NCI-H187 (cell line): ENCODE measurements around the gene NUP107.

ENCODE experiments used
- DNase-seq, 2 experiments: peaks; one replicate each; lab custom pipeline; 2025; lab: John Stamatoyannopoulos, UW

NUP107 gene

GRCh38 chr12:68743356-68743755 is 56.6 kb downstream of the NUP107 start:
- DNase-seq = no peak

- DNase-seq = no peak
Measured at GRCh38 chr12:68745376-68745903, 58.7 kb downstream of the NUP107 start.

GRCh38 chr12:68745904-68746571 is 59.3 kb downstream of the NUP107 start, which contains the start of gene SLC35E3:
Gene SLC35E3 (plus strand): TSS chr12:68746176. CDS start chr12:68746378, 202 bp downstream.
- peak; percentile 96 for DNase-seq

GRCh38 chr12:68746572-68747180 is 59.9 kb downstream of the NUP107 start:
- DNase-seq = no peak

- no peak for DNase-seq
Measured at GRCh38 chr12:68749443-68749842, 62.7 kb downstream of the NUP107 start.

- no peak for DNase-seq
Measured at GRCh38 chr12:68749861-68750260, 63.1 kb downstream of the NUP107 start.

GRCh38 chr12:68750506-68750905 is 63.7 kb downstream of the NUP107 start:
- peak in 1 of 2 experiments; percentile 16 for DNase-seq

- no peak for DNase-seq
Measured at GRCh38 chr12:68755536-68756243, 68.9 kb downstream of the NUP107 start.

GRCh38 chr12:68759852-68760251 is 73.1 kb downstream of the NUP107 start:
- no peak for DNase-seq

GRCh38 chr12:68760806-68761441 is 74.1 kb downstream of the NUP107 start:
- DNase-seq = no peak

- DNase-seq = no peak
Measured at GRCh38 chr12:68761442-68761812, 74.6 kb downstream of the NUP107 start.

GRCh38 chr12:68761901-68762630 is 75.3 kb downstream of the NUP107 start:
- no peak for DNase-seq

GRCh38 chr12:68762691-68763090 is 75.9 kb downstream of the NUP107 start:
- no peak for DNase-seq

GRCh38 chr12:68765696-68766095 is 78.9 kb downstream of the NUP107 start:
- no peak for DNase-seq

- no peak for DNase-seq
Measured at GRCh38 chr12:68766646-68767045, 79.9 kb downstream of the NUP107 start.

GRCh38 chr12:68767191-68767590 is 80.4 kb downstream of the NUP107 start:
- DNase-seq = no peak

GRCh38 chr12:68768431-68768939 is 81.7 kb downstream of the NUP107 start:
- no peak for DNase-seq

GRCh38 chr12:68769941-68770340 is 83.2 kb downstream of the NUP107 start:
- DNase-seq = no peak

- no peak for DNase-seq
Measured at GRCh38 chr12:68771223-68771925, 84.6 kb downstream of the NUP107 start.

- DNase-seq = no peak
Measured at GRCh38 chr12:68772714-68773113, 85.9 kb downstream of the NUP107 start.

- DNase-seq = no peak
Measured at GRCh38 chr12:68773582-68773981, 86.8 kb downstream of the NUP107 start.
